ENCODE data around the gene C1orf198.

- TF ChIP-seq, protein P1, sequence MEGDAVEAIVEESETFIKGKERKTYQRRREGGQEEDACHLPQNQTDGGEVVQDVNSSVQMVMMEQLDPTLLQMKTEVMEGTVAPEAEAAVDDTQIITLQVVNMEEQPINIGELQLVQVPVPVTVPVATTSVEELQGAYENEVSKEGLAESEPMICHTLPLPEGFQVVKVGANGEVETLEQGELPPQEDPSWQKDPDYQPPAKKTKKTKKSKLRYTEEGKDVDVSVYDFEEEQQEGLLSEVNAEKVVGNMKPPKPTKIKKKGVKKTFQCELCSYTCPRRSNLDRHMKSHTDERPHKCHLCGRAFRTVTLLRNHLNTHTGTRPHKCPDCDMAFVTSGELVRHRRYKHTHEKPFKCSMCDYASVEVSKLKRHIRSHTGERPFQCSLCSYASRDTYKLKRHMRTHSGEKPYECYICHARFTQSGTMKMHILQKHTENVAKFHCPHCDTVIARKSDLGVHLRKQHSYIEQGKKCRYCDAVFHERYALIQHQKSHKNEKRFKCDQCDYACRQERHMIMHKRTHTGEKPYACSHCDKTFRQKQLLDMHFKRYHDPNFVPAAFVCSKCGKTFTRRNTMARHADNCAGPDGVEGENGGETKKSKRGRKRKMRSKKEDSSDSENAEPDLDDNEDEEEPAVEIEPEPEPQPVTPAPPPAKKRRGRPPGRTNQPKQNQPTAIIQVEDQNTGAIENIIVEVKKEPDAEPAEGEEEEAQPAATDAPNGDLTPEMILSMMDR (IDR thresholded peaks at IDR 0.05) = no peak
- no peak for TF ChIP-seq POLR2A (IDR thresholded peaks at IDR 0.05)
These were observed 11.2 kb downstream of the C1orf198 start for GRCh38 chr1:230857077-230857476.

All from heart left ventricle (tissue), 13 donors.